Thyroid gland (tissue), 4 donors: ENCODE data around the gene OPN3.

Experiments used
- CTCF ChIP-seq, 6 experiments: fragments of 200-600 bp in 3 of 6; fragments of 450-650 bp in 3 of 6; sonication (generic) in 3 of 6; IDR thresholded peaks; one replicate each; pipeline ENCODE4 v1.5.1; 2016 to 2019; ENCODE audit warnings: antibody characterized with exemption in 6 of 6, mild to moderate bottlenecking in 2 of 6, inconsistent platforms in 1 of 6, moderate library complexity in 1 of 6
- POLR2A ChIP-seq, 2 donors: fragments of 450-650 bp; IDR thresholded peaks; one replicate each; pipeline ENCODE4 v1.6.1; 2017; ENCODE audit warnings: antibody characterized with exemption in 2 of 2, mild to moderate bottlenecking in 2 of 2, moderate library complexity in 1 of 2

- TF ChIP-seq CTCF (IDR thresholded peaks at IDR 0.05) = no peak
- no peak for TF ChIP-seq POLR2A (IDR thresholded peaks at IDR 0.05)
Observed at GRCh38 chr1:241632987-241633386, 7.2 kb downstream of the OPN3 start.
